ENCODE results near the gene ADAT3.

The ADAT3 gene

DNA sequence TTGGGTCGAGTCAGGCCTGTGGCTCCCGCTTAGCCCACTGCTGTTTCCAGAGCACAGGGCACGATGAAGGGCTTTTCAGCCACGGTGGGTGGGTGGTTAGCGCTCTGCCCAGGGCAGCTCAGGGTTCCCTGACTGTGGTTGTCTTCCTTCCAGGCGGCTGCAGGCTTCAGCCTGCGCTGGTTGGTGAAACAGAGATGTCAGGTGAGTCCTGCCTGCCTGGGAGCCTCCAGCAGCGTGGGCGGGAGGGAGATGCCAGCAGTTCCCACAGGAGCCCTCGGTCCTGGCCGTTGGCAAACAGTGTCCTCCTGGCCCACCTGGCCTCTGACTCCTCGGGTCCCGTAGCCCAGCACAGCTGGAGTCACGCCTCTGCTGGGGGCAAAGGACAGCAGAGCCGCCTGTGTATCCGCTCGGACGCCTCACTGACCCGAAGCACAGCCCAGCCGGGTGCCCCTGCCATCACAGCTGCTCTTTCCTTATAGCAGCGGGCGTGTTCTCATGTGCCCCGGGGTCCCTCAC is 9.7 kb downstream of the ADAT3 start:
- ChIA-PET CTCF (interaction anchor here (1.2 kb wide), 1 partner anchor 15 kb away, joined by 4 read pairs; no protein-coding TSS in a partner anchor), POLR2A (interaction anchor here (1.1 kb wide), 1 partner anchor 22 kb away, joined by 3 read pairs; no protein-coding TSS in a partner anchor)
- no peak overlapping the region for H3K27ac ChIP-seq (ENCODE audit: extremely low read depth, low read depth, low read length)
- no peak for TF ChIP-seq MEIS1 (CRISPR knock-in tag; IDR thresholded peaks at IDR 0.05; ENCODE audit: borderline replicate concordance)
- peak; percentile 26; the same call in 1 of the 2 replicates for TF ChIP-seq EGR2 (tag by site-specific recombination; IDR thresholded peaks at IDR 0.05; ENCODE audit: low read depth)
- no peak overlapping the region for H3K4me3 ChIP-seq (ENCODE audit: low read depth, low read length)
- no peaks in the 10 kb centered on the region for H3K9me3 ChIP-seq (ENCODE audit: control insufficient read depth, insufficient read depth, low read depth, low read length)
- no peaks in the 10 kb centered on the region; the same call in 1 of the 2 replicates for H3K4me1 ChIP-seq (ENCODE audit: control insufficient read depth, insufficient read depth, low read length)
- peaks cover 0 to 56% of the 10 kb centered on the region in 2 experiments; a peak in 2 of 3 replicates for H3K36me3 ChIP-seq (ENCODE audit: control insufficient read depth in 2 of 2, insufficient read depth in 1 of 2, low read length in 2 of 2)

DNA sequence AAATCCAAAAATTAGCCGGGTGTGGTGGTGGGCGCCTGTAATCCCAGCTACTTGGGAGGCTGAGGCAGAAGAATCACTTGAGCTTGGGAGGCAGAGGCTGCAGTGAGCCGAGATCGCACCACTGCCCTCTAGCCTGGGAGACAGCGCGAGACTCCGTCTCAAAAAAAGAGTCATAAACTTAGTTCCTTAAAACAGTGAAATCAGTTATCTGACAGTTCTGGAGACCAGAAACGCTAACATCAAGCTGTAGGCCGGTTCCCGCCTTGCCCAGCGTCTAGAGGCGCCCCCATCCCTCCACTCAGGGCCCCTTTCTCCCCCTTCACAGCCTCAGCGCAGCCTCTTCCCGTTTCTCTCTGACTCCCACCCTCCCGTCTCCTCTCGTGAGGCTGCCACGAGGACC is 11.9 kb downstream of the ADAT3 start:
- TF ChIP-seq, protein P1, sequence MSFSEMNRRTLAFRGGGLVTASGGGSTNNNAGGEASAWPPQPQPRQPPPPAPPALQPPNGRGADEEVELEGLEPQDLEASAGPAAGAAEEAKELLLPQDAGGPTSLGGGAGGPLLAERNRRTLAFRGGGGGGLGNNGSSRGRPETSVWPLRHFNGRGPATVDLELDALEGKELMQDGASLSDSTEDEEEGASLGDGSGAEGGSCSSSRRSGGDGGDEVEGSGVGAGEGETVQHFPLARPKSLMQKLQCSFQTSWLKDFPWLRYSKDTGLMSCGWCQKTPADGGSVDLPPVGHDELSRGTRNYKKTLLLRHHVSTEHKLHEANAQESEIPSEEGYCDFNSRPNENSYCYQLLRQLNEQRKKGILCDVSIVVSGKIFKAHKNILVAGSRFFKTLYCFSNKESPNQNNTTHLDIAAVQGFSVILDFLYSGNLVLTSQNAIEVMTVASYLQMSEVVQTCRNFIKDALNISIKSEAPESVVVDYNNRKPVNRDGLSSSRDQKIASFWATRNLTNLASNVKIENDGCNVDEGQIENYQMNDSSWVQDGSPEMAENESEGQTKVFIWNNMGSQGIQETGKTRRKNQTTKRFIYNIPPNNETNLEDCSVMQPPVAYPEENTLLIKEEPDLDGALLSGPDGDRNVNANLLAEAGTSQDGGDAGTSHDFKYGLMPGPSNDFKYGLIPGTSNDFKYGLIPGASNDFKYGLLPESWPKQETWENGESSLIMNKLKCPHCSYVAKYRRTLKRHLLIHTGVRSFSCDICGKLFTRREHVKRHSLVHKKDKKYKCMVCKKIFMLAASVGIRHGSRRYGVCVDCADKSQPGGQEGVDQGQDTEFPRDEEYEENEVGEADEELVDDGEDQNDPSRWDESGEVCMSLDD (tag by site-specific recombination; IDR thresholded peaks at IDR 0.05) = no peak
- TF ChIP-seq ZNF292 (tag by site-specific recombination; IDR thresholded peaks at IDR 0.05; ENCODE audit: borderline replicate concordance, low read depth) (no peak), SP7 (tag by site-specific recombination; IDR thresholded peaks at IDR 0.05) (no peak), OSR2 (tag by site-specific recombination; IDR thresholded peaks at IDR 0.05) (no peak), ZNF169 (tag by site-specific recombination; IDR thresholded peaks at IDR 0.05) (no peak), ZNF175 (tag by site-specific recombination; IDR thresholded peaks at IDR 0.05) (no peak)
- no peaks in the 10 kb centered on the region for H3K9me3 ChIP-seq (ENCODE audit: control insufficient read depth, insufficient read depth, low read depth, low read length)
- H3K4me1 ChIP-seq (ENCODE audit: control insufficient read depth, insufficient read depth, low read length) = no peaks in the 10 kb centered on the region
- peaks cover 0 to 70% of the 10 kb centered on the region in 2 experiments; a peak in 2 of 3 replicates for H3K36me3 ChIP-seq (ENCODE audit: control insufficient read depth in 2 of 2, insufficient read depth in 1 of 2, low read length in 2 of 2)
- no peak overlapping the region for H3K27ac ChIP-seq (ENCODE audit: extremely low read depth, low read depth, low read length)
- H3K4me3 ChIP-seq (ENCODE audit: low read depth, low read length) = no peak overlapping the region
- CTCF ChIA-PET = interaction anchor here (1.0 kb wide), 1 partner anchor 11 kb away, joined by 3 read pairs; no protein-coding TSS in a partner anchor
- POLR2A ChIA-PET = no interaction called here

DNA sequence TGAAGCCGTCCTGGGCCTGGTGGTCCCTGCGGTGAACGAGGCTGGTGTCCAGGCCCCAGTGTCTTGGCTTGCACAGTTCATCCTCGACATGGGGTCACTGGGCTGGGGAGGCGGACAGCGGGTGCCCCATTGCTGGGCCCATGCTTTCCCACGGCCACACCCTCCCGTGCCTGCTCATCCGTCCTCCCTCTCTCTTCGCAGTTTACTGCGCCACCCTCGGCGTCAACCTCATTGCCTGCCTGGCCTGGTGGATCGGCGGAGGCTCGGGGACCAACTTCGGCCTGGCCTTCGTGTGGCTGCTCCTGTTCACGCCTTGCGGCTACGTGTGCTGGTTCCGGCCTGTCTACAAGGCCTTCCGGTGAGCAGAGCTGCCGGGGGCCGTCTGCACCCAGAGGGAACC is 12.7 kb downstream of the ADAT3 start:
- Histone ChIP-seq H3K4me3 (ENCODE audit: low read depth, low read length) (no peak overlapping the region), H3K4me1 (ENCODE audit: control insufficient read depth, insufficient read depth, low read length) (no peaks in the 10 kb centered on the region), H3K27ac (ENCODE audit: extremely low read depth, low read depth, low read length) (no peak overlapping the region), H3K36me3 (ENCODE audit: control insufficient read depth in 2 of 2, insufficient read depth in 1 of 2, low read length in 2 of 2) (peaks cover 0 to 70% of the 10 kb centered on the region in 2 experiments; a peak in 2 of 3 replicates), H3K9me3 (ENCODE audit: control insufficient read depth, insufficient read depth, low read depth, low read length) (no peaks in the 10 kb centered on the region)
- no peak for TF ChIP-seq IKZF3 (tag by site-specific recombination; IDR thresholded peaks at IDR 0.05)
- TF ChIP-seq, protein P2, sequence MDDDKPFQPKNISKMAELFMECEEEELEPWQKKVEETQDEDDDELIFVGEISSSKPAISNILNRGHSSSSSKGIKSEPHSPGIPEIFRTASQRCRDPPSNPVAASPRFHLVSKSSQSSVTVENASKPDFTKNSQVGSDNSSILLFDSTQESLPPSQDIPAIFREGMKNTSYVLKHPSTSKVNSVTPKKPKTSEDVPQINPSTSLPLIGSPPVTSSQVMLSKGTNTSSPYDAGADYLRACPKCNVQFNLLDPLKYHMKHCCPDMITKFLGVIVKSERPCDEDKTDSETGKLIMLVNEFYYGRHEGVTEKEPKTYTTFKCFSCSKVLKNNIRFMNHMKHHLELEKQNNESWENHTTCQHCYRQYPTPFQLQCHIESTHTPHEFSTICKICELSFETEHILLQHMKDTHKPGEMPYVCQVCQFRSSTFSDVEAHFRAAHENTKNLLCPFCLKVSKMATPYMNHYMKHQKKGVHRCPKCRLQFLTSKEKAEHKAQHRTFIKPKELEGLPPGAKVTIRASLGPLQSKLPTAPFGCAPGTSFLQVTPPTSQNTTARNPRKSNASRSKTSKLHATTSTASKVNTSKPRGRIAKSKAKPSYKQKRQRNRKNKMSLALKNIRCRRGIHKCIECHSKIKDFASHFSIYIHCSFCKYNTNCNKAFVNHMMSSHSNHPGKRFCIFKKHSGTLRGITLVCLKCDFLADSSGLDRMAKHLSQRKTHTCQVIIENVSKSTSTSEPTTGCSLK (tag by site-specific recombination; IDR thresholded peaks at IDR 0.05) = no peak
- no peak for TF ChIP-seq ZNF707 (tag by site-specific recombination; IDR thresholded peaks at IDR 0.05)
- no peak for TF ChIP-seq ZNF423 (tag by site-specific recombination; IDR thresholded peaks at IDR 0.05)
- no peak for TF ChIP-seq GLI2 (tag by site-specific recombination; IDR thresholded peaks at IDR 0.05; ENCODE audit: borderline replicate concordance, low read depth)
- TF ChIP-seq ZNF302 (tag by site-specific recombination; IDR thresholded peaks at IDR 0.05; ENCODE audit: low read depth) = no peak
- TF ChIP-seq ZNF239 (tag by site-specific recombination; IDR thresholded peaks at IDR 0.05) = no peak
- TF ChIP-seq, protein P3, sequence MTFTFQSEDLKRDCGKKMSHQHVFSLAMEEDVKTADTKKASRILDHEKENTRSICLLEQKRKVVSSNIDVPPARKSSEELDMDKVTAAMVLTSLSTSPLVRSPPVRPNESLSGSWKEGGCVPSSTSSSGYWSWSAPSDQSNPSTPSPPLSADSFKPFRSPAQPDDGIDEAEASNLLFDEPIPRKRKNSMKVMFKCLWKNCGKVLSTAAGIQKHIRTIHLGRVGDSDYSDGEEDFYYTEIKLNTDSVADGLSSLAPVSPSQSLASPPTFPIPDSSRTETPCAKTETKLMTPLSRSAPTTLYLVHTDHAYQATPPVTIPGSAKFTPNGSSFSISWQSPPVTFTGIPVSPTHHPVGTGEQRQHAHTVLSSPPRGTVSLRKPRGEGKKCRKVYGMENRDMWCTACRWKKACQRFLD (tag by site-specific recombination; IDR thresholded peaks at IDR 0.05) = no peak
- TF ChIP-seq ZNF366 (tag by site-specific recombination; conservative IDR thresholded peaks at IDR 0.05) = no peak
- no peak for TF ChIP-seq BCL11B (tag by site-specific recombination; IDR thresholded peaks at IDR 0.05; ENCODE audit: low read depth)
- POLR2A ChIA-PET = no interaction called here
- CTCF ChIA-PET = no interaction called here
